SU-DHL-6 (cell line): Measurements from ENCODE around the gene TECTA.

Experiments
- H2AFZ ChIP-seq: fragments of 200-600 bp; sonication (generic); 2 replicates; pipeline ENCODE4 v1.6.1; 2014; ENCODE audit warnings: low read depth, mild to moderate bottlenecking, moderate library complexity, mixed read lengths, antibody characterized with exemption, low read length; ENCODE audit not compliant: severe bottlenecking
- H3F3A ChIP-seq: fragments of 200-600 bp; shearing (Covaris generic); 2 replicates; pipeline ENCODE4 v1.6.0; 2016; ENCODE audit warnings: antibody characterized with exemption, mild to moderate bottlenecking; ENCODE audit not compliant: insufficient read depth
- H3K27ac ChIP-seq: fragments of 200-600 bp; sonication (generic); 2 replicates; pipeline ENCODE4 v1.5.1; 2016; ENCODE audit warnings: low read depth, mild to moderate bottlenecking, low read length, moderate library complexity, mixed read lengths
- H3K27me3 ChIP-seq: fragments of 200-600 bp; sonication (generic), shearing (Covaris generic); 2 replicates; pipeline ENCODE4 v1.6.0; 2014; ENCODE audit warnings: mild to moderate bottlenecking, low read length
- H3K36me3 ChIP-seq: fragments of 200-600 bp; sonication (generic); 2 replicates; pipeline ENCODE4 v1.6.1; 2014; ENCODE audit warnings: mild to moderate bottlenecking, low read length, mixed read lengths
- H3K4me2 ChIP-seq: fragments of 300-600, 200-600 bp; shearing (Covaris generic), sonication (generic); 2 replicates; pipeline ENCODE4 v1.6.0; 2014; ENCODE audit warnings: low read length, low read depth, mild to moderate bottlenecking; ENCODE audit not compliant: poor library complexity, severe bottlenecking
- H3K4me3 ChIP-seq: fragments of 200-600 bp; sonication (generic); 2 replicates; pipeline ENCODE4 v1.5.1; 2014; ENCODE audit warnings: antibody characterized with exemption, low read length, mild to moderate bottlenecking, mixed read lengths; ENCODE audit not compliant: insufficient read depth, poor library complexity, severe bottlenecking
- H3K79me2 ChIP-seq: fragments of 200-600 bp; sonication (generic); 2 replicates; pipeline ENCODE4 v1.6.1; 2014; ENCODE audit warnings: mild to moderate bottlenecking, low read length, moderate library complexity; ENCODE audit not compliant: insufficient read depth
- H3K9ac ChIP-seq: fragments of 200-600 bp; sonication (generic); 2 replicates; pipeline ENCODE4 v1.7.0; 2014; ENCODE audit warnings: mild to moderate bottlenecking, low read length
- H3K9me2 ChIP-seq: fragments of 200-600 bp; sonication (generic); replicated peaks from 2 replicates; pipeline ENCODE4 v1.6.1; 2014; ENCODE audit warnings: low read length; ENCODE audit not compliant: insufficient read depth
- H3K9me3 ChIP-seq: fragments of 200-600 bp; sonication (generic); 2 replicates; pipeline ENCODE4 v1.6.1; 2014; ENCODE audit warnings: low read length, mixed read lengths; ENCODE audit not compliant: insufficient read depth
- H4K20me1 ChIP-seq: fragments of 200-600 bp; sonication (generic); 2 replicates; pipeline ENCODE4 v1.6.1; 2014; ENCODE audit warnings: low read depth, mild to moderate bottlenecking, antibody characterized with exemption, low read length, moderate library complexity, mixed read lengths
- CTCF ChIP-seq: fragments of 200-600 bp; sonication (generic); IDR thresholded peaks from one replicate; pipeline ENCODE4 v1.5.1; 2017; ENCODE audit warnings: antibody characterized with exemption, mild to moderate bottlenecking, low read length, moderate library complexity; ENCODE audit not compliant: insufficient read depth, poor library complexity, severe bottlenecking
- EZH2phosphoT487 ChIP-seq: fragments of 200-600 bp; sonication (generic), shearing (Covaris generic); conservative IDR thresholded peaks from 2 replicates; pipeline ENCODE4 v1.6.1; 2018; ENCODE audit warnings: mild to moderate bottlenecking, antibody characterized with exemption, low read length, moderate library complexity, mixed read lengths

The TECTA gene

GRCh38 chr11:121117788-121118187, 16.7 kb downstream of the TECTA start:
- H3K9me2 ChIP-seq, result no peaks in the 10 kb centered on the region
- no peak overlapping the region for H3K4me3 ChIP-seq
- H3K9ac ChIP-seq, result no peak overlapping the region
- no peak overlapping the region for H3K4me2 ChIP-seq
- H3K27me3 ChIP-seq, result no peaks in the 10 kb centered on the region
- H3K79me2 ChIP-seq, result no peaks in the 10 kb centered on the region
- H3F3A ChIP-seq, result no peaks in the 10 kb centered on the region
- H3K9me3 ChIP-seq, result no peaks in the 10 kb centered on the region
- H3K36me3 ChIP-seq, result no peaks in the 10 kb centered on the region
- no peak overlapping the region for H3K27ac ChIP-seq
- no peak for TF ChIP-seq CTCF
- TF ChIP-seq EZH2phosphoT487, result no peak
- no peaks in the 10 kb centered on the region for H4K20me1 ChIP-seq
- no peak overlapping the region for H2AFZ ChIP-seq

GRCh38 chr11:121119440-121119839, 18.4 kb downstream of the TECTA start:
- H3K9me2 ChIP-seq, result no peaks in the 10 kb centered on the region
- H3K36me3 ChIP-seq, result no peaks in the 10 kb centered on the region
- no peaks in the 10 kb centered on the region for H3K27me3 ChIP-seq
- no peak overlapping the region for H2AFZ ChIP-seq
- no peaks in the 10 kb centered on the region for H3K79me2 ChIP-seq
- H3K27ac ChIP-seq, result no peak overlapping the region
- H3K9ac ChIP-seq, result no peak overlapping the region
- no peaks in the 10 kb centered on the region for H4K20me1 ChIP-seq
- TF ChIP-seq CTCF (no peak), EZH2phosphoT487 (no peak)
- H3F3A ChIP-seq, result no peaks in the 10 kb centered on the region
- H3K4me3 ChIP-seq, result no peak overlapping the region
- H3K4me2 ChIP-seq, result no peak overlapping the region
- H3K9me3 ChIP-seq, result no peaks in the 10 kb centered on the region

- Histone ChIP-seq H4K20me1 (no peaks in the 10 kb centered on the region), H2AFZ (no peak overlapping the region), H3K9me2 (no peaks in the 10 kb centered on the region), H3K4me3 (no peak overlapping the region), H3K79me2 (no peaks in the 10 kb centered on the region), H3F3A (no peaks in the 10 kb centered on the region), H3K9ac (no peak overlapping the region), H3K4me2 (no peak overlapping the region), H3K36me3 (no peaks in the 10 kb centered on the region), H3K27me3 (no peaks in the 10 kb centered on the region), H3K9me3 (no peaks in the 10 kb centered on the region), H3K27ac (no peak overlapping the region)
- no peak for TF ChIP-seq CTCF
- TF ChIP-seq EZH2phosphoT487, result no peak
These were observed 21.3 kb downstream of the TECTA start for GRCh38 chr11:121122328-121122727.
